Panc1 (cell line): ENCODE measurements around the gene KCTD4. TPM values are rescaled to one million over a fixed set of nuclear protein-coding genes. Genes with fewer than 3 reads are reported as not detected.
A peak's percentile ranks its signal among the peaks of the same experiment; 100 is the strongest.

ENCODE experiments used
- ATAC-seq: fragments of 200-7000 bp; cut with Tn5 transposase; 2 replicates; pipeline ENCODE4 v1.9.1; 2020; ENCODE audit warnings: mild to moderate bottlenecking, moderate library complexity
- BruUV-seq: library from RNA; stranded (reverse); fragments of 400-500 nt; replicated peaks from 2 replicates; lab custom pipeline; 2021; lab: Mats Ljungman, UMichigan
- CTCF ChIA-PET: fragments of 300-600 bp; sonication (Branson Sonifier 250); formaldehyde crosslinking; loops from one replicate; lab custom pipeline; 2022; ENCODE audit warnings: antibody characterized with exemption; lab: Charles Lee
- POLR2A ChIA-PET: fragments of 300-600 bp; sonication (Branson Sonifier 250); formaldehyde crosslinking; loops from one replicate; lab custom pipeline; 2022; ENCODE audit warnings: antibody characterized with exemption; lab: Charles Lee
- DNase-seq: peaks from one replicate; pipeline ENCODE4 v3.0.0-alpha.2; 2010; ENCODE audit warnings: low read depth, low spot score
- H3K27ac ChIP-seq: 2 replicates; pipeline ENCODE4 v1.5.1; 2011; ENCODE audit warnings: mild to moderate bottlenecking, low read length, inconsistent platforms
- H3K27me3 ChIP-seq: fragments of 200-500 bp; sonication (Bioruptor generic); 2 replicates; pipeline ENCODE4 v1.6.0; 2014; ENCODE audit warnings: low read length, inconsistent platforms; ENCODE audit not compliant: control insufficient read depth, insufficient read depth
- H3K36me3 ChIP-seq: fragments of 200-500 bp; sonication (Bioruptor generic); 2 replicates; pipeline ENCODE4 v1.5.1; 2014; ENCODE audit warnings: inconsistent platforms, mild to moderate bottlenecking, low read length, moderate library complexity; ENCODE audit not compliant: control insufficient read depth, insufficient read depth
- H3K4me1 ChIP-seq: 2 replicates; pipeline ENCODE4 v1.5.1; 2011; ENCODE audit warnings: inconsistent platforms, mild to moderate bottlenecking, low read length, moderate library complexity; ENCODE audit not compliant: control insufficient read depth, insufficient read depth
- H3K4me3 ChIP-seq, 2 experiments: 2 replicates each; pipeline ENCODE4 v1.5.1; 2011 to 2012; ENCODE audit warnings: low read depth in 2 of 2, low read length in 2 of 2, mild to moderate bottlenecking in 2 of 2, inconsistent platforms in 1 of 2, moderate library complexity in 1 of 2
- H3K9me3 ChIP-seq: fragments of 200-500 bp; sonication (Bioruptor generic); 2 replicates; pipeline ENCODE4 v1.5.1; 2014; ENCODE audit warnings: low read depth, mild to moderate bottlenecking, inconsistent platforms, low read length, moderate library complexity; ENCODE audit not compliant: control insufficient read depth, insufficient read depth
- POLR2AphosphoS5 ChIP-seq: IDR thresholded peaks from 2 replicates; pipeline ENCODE4 v1.6.1; 2012; ENCODE audit warnings: mild to moderate bottlenecking, low read depth, low read length, moderate library complexity
- SIN3A ChIP-seq: IDR thresholded peaks from 2 replicates; pipeline ENCODE4 v1.6.1; 2012; ENCODE audit warnings: low read depth, mild to moderate bottlenecking, low read length, moderate library complexity, borderline replicate concordance; ENCODE audit not compliant: insufficient read depth
- TCF7L2 ChIP-seq: IDR thresholded peaks from 2 replicates; pipeline ENCODE4 v1.6.1; 2011; ENCODE audit warnings: mild to moderate bottlenecking, low read depth, low read length, inconsistent platforms
- in situ Hi-C: cut with HindIII; loops from 2 replicates; pipeline ENCODE4 v1.10.0; 2016; ENCODE audit warnings: low sequenced_read_pairs, low pct_unique_long_range_greater_than_20kb
- intact Hi-C: fragments of 100-400 bp; cut with micrococcal nuclease; formaldehyde crosslinking; loops from one replicate; pipeline ENCODE4 v1.10.0; 2022; ENCODE audit not compliant: unreplicated experiment
- total RNA-seq: library from RNA; stranded (reverse); gene quantifications from one replicate; pipeline ENCODE4 v1.2.1, GENCODE V29; 2021; ENCODE audit not compliant: unreplicated experiment
- TF ChIP-seq, protein P1 (sequence below), 2 experiments: IDR thresholded peaks; 2 replicates each; pipeline ENCODE4 v1.6.1; 2011 to 2012; ENCODE audit warnings: low read depth in 2 of 2, control low read depth in 1 of 2, low read length in 1 of 2, mild to moderate bottlenecking in 1 of 2, moderate library complexity in 1 of 2; ENCODE audit not compliant: insufficient read depth in 1 of 2
- TF ChIP-seq, protein P2 (sequence below): fragments of 450-650 bp; IDR thresholded peaks from 2 replicates; pipeline ENCODE4 v1.5.1; 2017; ENCODE audit warnings: mild to moderate bottlenecking

The KCTD4 gene
- total RNA-seq, 1 experiment from 2014 or later: not detected

DNA sequence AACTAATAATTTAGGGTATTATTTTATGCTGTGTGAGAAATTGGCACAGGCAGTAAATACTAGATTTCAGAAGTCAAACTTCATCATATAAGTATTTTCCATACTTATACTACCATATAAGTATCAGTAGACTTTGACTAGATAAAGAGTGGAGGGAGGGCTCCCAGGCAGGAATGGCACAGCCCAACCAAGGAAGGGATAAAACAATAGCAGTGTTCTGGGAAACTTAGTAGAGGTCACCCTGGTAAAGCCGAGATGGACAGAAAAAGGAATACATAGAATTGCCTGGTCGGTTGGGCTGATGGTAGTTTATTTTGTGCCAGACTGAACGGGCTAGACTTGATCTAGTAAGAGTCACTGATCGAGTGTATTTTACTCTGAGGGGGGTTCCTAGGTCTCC is 19.6 kb upstream of the KCTD4 start:
- H3K36me3 ChIP-seq: no peaks in the 10 kb centered on the region
- peaks cover 21% of the 10 kb centered on the region; the same call in 1 of the 2 replicates for H3K4me1 ChIP-seq
- DNase-seq (no peak), ATAC-seq (peak; percentile 27; the same call in 1 of the 2 replicates)
- CTCF ChIA-PET: no interaction called here
- H3K9me3 ChIP-seq: no peaks in the 10 kb centered on the region
- H3K27me3 ChIP-seq: no peaks in the 10 kb centered on the region
- no peak for TF ChIP-seq TCF7L2
- TF ChIP-seq, protein P1, sequence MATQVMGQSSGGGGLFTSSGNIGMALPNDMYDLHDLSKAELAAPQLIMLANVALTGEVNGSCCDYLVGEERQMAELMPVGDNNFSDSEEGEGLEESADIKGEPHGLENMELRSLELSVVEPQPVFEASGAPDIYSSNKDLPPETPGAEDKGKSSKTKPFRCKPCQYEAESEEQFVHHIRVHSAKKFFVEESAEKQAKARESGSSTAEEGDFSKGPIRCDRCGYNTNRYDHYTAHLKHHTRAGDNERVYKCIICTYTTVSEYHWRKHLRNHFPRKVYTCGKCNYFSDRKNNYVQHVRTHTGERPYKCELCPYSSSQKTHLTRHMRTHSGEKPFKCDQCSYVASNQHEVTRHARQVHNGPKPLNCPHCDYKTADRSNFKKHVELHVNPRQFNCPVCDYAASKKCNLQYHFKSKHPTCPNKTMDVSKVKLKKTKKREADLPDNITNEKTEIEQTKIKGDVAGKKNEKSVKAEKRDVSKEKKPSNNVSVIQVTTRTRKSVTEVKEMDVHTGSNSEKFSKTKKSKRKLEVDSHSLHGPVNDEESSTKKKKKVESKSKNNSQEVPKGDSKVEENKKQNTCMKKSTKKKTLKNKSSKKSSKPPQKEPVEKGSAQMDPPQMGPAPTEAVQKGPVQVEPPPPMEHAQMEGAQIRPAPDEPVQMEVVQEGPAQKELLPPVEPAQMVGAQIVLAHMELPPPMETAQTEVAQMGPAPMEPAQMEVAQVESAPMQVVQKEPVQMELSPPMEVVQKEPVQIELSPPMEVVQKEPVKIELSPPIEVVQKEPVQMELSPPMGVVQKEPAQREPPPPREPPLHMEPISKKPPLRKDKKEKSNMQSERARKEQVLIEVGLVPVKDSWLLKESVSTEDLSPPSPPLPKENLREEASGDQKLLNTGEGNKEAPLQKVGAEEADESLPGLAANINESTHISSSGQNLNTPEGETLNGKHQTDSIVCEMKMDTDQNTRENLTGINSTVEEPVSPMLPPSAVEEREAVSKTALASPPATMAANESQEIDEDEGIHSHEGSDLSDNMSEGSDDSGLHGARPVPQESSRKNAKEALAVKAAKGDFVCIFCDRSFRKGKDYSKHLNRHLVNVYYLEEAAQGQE (IDR thresholded peaks at IDR 0.05; ENCODE audit: insufficient read depth in 1 of 2, low read depth in 2 of 2, low read length in 1 of 2): no peak
- TF ChIP-seq POLR2AphosphoS5: no peak
- no peak for TF ChIP-seq SIN3A
- TF ChIP-seq, protein P2, sequence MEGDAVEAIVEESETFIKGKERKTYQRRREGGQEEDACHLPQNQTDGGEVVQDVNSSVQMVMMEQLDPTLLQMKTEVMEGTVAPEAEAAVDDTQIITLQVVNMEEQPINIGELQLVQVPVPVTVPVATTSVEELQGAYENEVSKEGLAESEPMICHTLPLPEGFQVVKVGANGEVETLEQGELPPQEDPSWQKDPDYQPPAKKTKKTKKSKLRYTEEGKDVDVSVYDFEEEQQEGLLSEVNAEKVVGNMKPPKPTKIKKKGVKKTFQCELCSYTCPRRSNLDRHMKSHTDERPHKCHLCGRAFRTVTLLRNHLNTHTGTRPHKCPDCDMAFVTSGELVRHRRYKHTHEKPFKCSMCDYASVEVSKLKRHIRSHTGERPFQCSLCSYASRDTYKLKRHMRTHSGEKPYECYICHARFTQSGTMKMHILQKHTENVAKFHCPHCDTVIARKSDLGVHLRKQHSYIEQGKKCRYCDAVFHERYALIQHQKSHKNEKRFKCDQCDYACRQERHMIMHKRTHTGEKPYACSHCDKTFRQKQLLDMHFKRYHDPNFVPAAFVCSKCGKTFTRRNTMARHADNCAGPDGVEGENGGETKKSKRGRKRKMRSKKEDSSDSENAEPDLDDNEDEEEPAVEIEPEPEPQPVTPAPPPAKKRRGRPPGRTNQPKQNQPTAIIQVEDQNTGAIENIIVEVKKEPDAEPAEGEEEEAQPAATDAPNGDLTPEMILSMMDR: no peak
- no TSS peak for BruUV-seq
- in situ Hi-C loops (no loop called here), intact Hi-C loops (no loop called here)
- H3K27ac ChIP-seq: peak overlapping the region; percentile 7; the same call in 1 of the 2 replicates
- H3K4me3 ChIP-seq: no peak overlapping the region
- POLR2A ChIA-PET: no interaction called here

DNA sequence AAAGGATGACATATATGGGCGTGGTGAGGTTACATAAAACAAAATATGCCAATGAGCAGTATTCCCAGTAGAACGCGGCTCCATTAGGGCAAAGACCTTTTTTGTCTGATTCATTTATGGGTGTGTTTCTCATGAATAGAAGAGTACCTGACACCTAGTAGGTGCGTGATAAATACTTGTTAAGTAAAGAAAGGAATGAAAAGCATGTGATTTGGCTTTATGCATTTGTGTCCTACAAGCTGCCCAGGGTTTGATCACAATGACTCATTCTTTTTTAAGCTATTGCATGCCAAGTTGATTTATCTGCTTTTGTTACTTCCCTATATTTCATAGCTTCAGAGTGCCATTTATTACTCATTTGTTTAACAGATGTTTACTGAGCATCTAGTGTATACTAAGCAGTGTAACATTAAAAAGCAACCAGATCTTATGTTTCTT is 19.1 kb upstream of the KCTD4 start:
- TF ChIP-seq, protein P1 (IDR thresholded peaks at IDR 0.05; ENCODE audit: insufficient read depth in 1 of 2, low read depth in 2 of 2, low read length in 1 of 2): no peak
- TF ChIP-seq POLR2AphosphoS5 (no peak), SIN3A (no peak), TCF7L2 (no peak)
- TF ChIP-seq, protein P2: no peak
- no peaks in the 10 kb centered on the region for H3K9me3 ChIP-seq
- ChIA-PET POLR2A (interaction anchor here (0.7 kb wide), 1 partner anchor 101 kb away, joined by 3 read pairs; no protein-coding TSS in a partner anchor), CTCF (no interaction called here)
- H3K4me1 ChIP-seq: peaks cover 21% of the 10 kb centered on the region; the same call in 1 of the 2 replicates
- DNase-seq (peak; percentile 53), ATAC-seq (peak; percentile 87)
- intact Hi-C loops: no loop called here
- no peak overlapping the region for H3K4me3 ChIP-seq
- BruUV-seq: no TSS peak
- no peaks in the 10 kb centered on the region for H3K27me3 ChIP-seq
- H3K27ac ChIP-seq: no peak overlapping the region
- H3K36me3 ChIP-seq: no peaks in the 10 kb centered on the region
- in situ Hi-C loops: no loop called here
